Calu3 (cell line): ENCODE measurements around the gene SH3BP2. TPM values are rescaled to one million over a fixed set of nuclear protein-coding genes. Genes with fewer than 3 reads are reported as not detected.
"Not testable (repeated sequence)": the region's sequence is repeated elsewhere in the genome, so short reads cannot be mapped to it uniquely, and the experiment has no call there.

Source experiments
- BruUV-seq: library from RNA; stranded (reverse); fragments of 400-500 nt; replicated peaks from 2 replicates; lab custom pipeline; 2021; lab: Mats Ljungman, UMichigan
- CTCF ChIA-PET: fragments of 300-600 bp; sonication (Branson Sonifier 250); formaldehyde crosslinking; loops from one replicate; lab custom pipeline; 2022; ENCODE audit warnings: antibody characterized with exemption; lab: Charles Lee
- DNase-seq: peaks from one replicate; pipeline ENCODE4 v3.0.0; 2022
- H3K27ac Mint-ChIP-seq: one replicate; pipeline ENCODE4 v1.8.0; 2022; ENCODE audit warnings: mixed read lengths; ENCODE audit not compliant: unreplicated experiment
- H3K27me3 Mint-ChIP-seq: one replicate; pipeline ENCODE4 v1.8.0; 2022; ENCODE audit warnings: mixed read lengths; ENCODE audit not compliant: unreplicated experiment
- H3K36me3 Mint-ChIP-seq: one replicate; pipeline ENCODE4 v1.8.0; 2022; ENCODE audit warnings: mild to moderate bottlenecking, moderate library complexity, mixed read lengths; ENCODE audit not compliant: insufficient read depth, unreplicated experiment
- H3K4me1 Mint-ChIP-seq: one replicate; pipeline ENCODE4 v1.8.0; 2022; ENCODE audit warnings: mild to moderate bottlenecking, low read depth, mixed read lengths; ENCODE audit not compliant: unreplicated experiment
- H3K4me3 Mint-ChIP-seq: one replicate; pipeline ENCODE4 v1.8.0; 2022; ENCODE audit warnings: mild to moderate bottlenecking, low read depth, moderate library complexity, mixed read lengths; ENCODE audit not compliant: unreplicated experiment
- H3K9me3 Mint-ChIP-seq: one replicate; pipeline ENCODE4 v1.8.0; 2022; ENCODE audit warnings: low read depth, mixed read lengths; ENCODE audit not compliant: unreplicated experiment
- CTCF ChIP-seq: fragments of 200-600 bp; IDR thresholded peaks from one replicate; pipeline ENCODE4 v1.8.0; 2022; ENCODE audit warnings: antibody characterized with exemption; ENCODE audit not compliant: unreplicated experiment
- intact Hi-C: fragments of 100-400 bp; cut with micrococcal nuclease; formaldehyde crosslinking; loops from one replicate; pipeline ENCODE4 v1.10.0; 2022; ENCODE audit not compliant: unreplicated experiment
- total RNA-seq: library from RNA; stranded (reverse); gene quantifications from 2 replicates; pipeline ENCODE4 v1.2.3, GENCODE V29; 2022

Gene SH3BP2
- total RNA-seq, 1 experiment from 2014 or later, result 22.7 TPM

DNA sequence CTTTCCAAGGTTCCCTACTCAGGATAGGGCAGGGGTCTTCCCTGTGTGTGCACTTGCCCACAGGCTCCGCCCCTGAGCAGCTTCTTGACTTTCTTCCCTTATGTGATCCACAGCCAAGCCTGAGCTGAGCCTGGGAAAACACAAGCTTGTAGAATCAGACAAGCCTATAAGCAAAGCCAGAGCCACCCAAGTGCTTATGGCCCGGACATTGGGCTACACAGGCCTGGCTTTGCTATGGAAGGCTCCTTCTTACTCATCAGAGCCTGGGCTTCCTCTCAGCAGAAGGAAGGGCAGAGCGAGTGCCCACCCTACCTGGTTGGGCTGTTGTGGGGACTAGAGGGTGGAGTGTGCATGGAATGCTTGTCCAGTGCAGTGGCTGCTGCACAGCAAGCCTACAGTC lies 35.5 kb upstream of the SH3BP2 start:
- Mint-ChIP-seq H3K27me3 (no peaks in the 10 kb centered on the region), H3K4me3 (no peak overlapping the region), H3K9me3 (no peaks in the 10 kb centered on the region), H3K4me1 (peaks cover 19% of the 10 kb centered on the region), H3K36me3 (peaks cover 14% of the 10 kb centered on the region), H3K27ac (no peak overlapping the region)
- no peak for DNase-seq
- CTCF ChIA-PET, result no interaction called here
- no TSS peak for BruUV-seq
- TF ChIP-seq CTCF, result no peak
- intact Hi-C loops, result no loop called here

DNA sequence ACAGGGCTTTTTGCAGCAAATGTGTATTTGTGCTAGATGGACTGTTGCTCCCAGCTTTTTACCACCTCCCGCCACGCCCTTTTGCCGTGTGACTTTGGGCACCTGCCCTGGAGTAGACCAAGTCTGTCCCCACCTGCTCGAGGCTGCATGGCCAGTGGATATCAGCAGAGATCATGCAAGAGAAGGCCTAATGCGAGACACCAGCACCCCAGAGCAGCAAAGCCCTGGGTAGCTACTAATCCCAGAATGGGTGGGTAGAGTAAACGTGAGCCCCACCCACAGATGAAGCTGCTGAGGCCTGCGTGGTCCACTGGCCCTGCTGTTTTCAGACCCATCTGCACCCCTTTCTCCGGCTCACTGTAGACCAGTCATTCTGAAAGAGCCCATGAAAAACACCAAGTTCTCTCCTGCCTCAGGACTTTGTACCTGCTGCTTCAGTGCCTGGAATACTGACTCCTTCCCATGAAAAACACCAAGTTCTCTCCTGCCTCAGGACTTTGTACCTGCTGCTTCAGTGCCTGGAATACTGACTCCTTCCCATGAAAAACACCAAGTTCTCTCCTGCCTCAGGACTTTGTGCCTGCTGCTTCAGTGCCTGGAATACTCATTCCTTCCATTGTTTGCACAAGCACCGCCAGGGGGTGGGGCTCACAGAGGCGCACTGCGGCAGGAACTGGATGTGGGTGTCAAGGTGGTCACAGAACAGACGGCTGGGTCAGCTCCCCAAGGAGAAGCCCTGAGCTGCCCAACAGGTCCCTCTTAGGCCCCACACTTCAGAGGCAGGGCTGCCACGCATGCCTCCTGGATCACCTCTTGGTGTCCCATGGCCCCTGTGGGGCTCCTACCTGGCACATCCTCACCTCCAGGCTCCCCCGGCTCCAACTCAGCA lies 31.6 kb upstream of the SH3BP2 start:
- BruUV-seq, result no TSS peak
- Mint-ChIP-seq H3K4me1 (peaks cover 10% of the 10 kb centered on the region), H3K27ac (no peak overlapping the region), H3K27me3 (peaks cover 7% of the 10 kb centered on the region), H3K36me3 (no peaks in the 10 kb centered on the region), H3K9me3 (no peaks in the 10 kb centered on the region), H3K4me3 (no peak overlapping the region)
- intact Hi-C loops, result no loop called here
- CTCF ChIA-PET, result interaction anchor here (0.6 kb wide), 1 partner anchor 205 kb away, joined by 3 read pairs; no protein-coding TSS in a partner anchor
- TF ChIP-seq CTCF, result no peak
- DNase-seq, result peak; percentile 57

DNA sequence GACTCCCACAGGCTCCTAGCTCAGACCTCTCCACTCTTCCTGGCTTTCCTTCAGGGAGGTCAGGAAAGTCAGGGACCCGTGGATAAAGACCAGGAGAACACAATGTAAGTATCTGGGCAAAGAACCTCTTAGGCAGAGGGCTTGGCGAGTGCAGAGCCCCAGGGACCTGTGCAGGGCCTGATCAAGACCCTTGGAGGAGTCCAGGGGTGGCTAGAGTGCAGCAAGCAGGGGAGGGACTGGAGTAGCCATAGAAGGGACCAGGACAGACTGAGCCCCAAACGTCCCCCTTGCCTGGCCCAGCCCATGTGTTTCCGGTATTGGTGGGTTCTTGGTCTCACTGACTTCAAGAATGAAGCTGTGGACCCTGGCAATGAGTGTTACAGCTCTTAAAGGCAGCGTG lies 30.8 kb upstream of the SH3BP2 start:
- H3K4me1 Mint-ChIP-seq, result peaks cover 10% of the 10 kb centered on the region
- no peak for TF ChIP-seq CTCF
- CTCF ChIA-PET, result no interaction called here
- H3K9me3 Mint-ChIP-seq, result no peaks in the 10 kb centered on the region
- no peak overlapping the region for H3K4me3 Mint-ChIP-seq
- H3K27me3 Mint-ChIP-seq, result peaks cover 11% of the 10 kb centered on the region
- no peak for DNase-seq
- no peak overlapping the region for H3K27ac Mint-ChIP-seq
- no TSS peak for BruUV-seq
- intact Hi-C loops, result no loop called here
- no peaks in the 10 kb centered on the region for H3K36me3 Mint-ChIP-seq

DNA sequence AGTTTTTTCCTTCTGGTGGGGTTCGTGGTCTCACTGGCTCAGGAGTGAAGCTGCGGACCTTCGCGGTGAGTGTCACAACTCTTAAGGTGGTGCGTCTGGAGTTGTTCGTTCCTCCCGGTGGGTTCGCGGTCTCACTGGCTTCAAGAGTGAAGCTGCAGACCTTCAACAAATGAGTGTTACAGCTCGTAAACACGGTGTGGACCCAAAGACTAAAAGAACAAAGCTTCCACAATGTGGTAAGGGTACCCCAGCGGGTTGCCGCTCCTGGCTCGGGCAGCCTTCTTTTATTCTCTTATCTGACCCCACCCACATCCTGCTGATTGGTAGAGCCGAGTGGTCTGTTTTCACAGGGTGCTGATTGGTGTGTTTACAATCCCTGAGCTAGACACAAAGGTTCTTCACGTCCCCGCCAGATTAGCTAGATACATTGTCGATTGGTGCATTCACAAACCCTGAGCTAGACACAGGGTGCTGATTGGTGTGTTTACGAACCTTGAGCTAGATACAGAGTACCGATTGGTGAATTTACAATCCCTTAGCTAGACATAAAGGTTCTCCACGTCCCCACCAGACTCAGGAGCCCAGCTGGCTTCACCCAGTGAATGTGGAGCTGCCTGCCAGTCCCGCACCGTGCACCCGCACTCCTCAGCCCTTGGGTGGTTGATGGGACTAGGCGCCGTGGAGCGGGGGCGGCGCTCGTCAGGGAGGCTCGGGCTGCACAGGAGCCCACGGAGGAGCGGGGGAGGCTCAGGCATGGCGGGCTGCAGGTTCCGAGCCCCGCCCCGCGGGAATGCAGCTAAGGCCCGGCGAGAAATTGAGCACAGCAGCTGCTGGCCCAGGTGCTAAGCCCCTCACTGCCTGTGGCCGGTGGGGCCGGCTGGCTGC lies 30.2 kb upstream of the SH3BP2 start:
- H3K4me1 Mint-ChIP-seq, intact Hi-C loops, CTCF ChIA-PET: not testable (repeated sequence)

More for the DNA sequence above, 30.2 kb upstream of the SH3BP2 start:
- H3K27ac Mint-ChIP-seq, DNase-seq, H3K4me3 Mint-ChIP-seq, H3K36me3 Mint-ChIP-seq, BruUV-seq, H3K9me3 Mint-ChIP-seq: not testable (repeated sequence)
- peaks cover 11% of the 10 kb centered on the region for H3K27me3 Mint-ChIP-seq
